Thyroid gland (tissue), 4 donors: Measurements from ENCODE around the gene HMGB4.

Source experiments
- CTCF ChIP-seq, 6 experiments: fragments of 200-600 bp in 3 of 6; fragments of 450-650 bp in 3 of 6; sonication (generic) in 3 of 6; IDR thresholded peaks; one replicate each; pipeline ENCODE4 v1.5.1; 2016 to 2019; ENCODE audit warnings: antibody characterized with exemption in 6 of 6, mild to moderate bottlenecking in 2 of 6, inconsistent platforms in 1 of 6, moderate library complexity in 1 of 6
- POLR2A ChIP-seq, 2 donors: fragments of 450-650 bp; IDR thresholded peaks; one replicate each; pipeline ENCODE4 v1.6.1; 2017; ENCODE audit warnings: antibody characterized with exemption in 2 of 2, mild to moderate bottlenecking in 2 of 2, moderate library complexity in 1 of 2

- TF ChIP-seq POLR2A (IDR thresholded peaks at IDR 0.05): no peak
- TF ChIP-seq CTCF (IDR thresholded peaks at IDR 0.05): no peak
Measured at GRCh38 chr1:33820804-33821203, 43.1 kb upstream of the HMGB4 start.
